Stomach (tissue), 9 donors: ENCODE measurements around the gene ACOX2. TPM values are rescaled to one million over a fixed set of nuclear protein-coding genes. Genes with fewer than 3 reads are reported as not detected.

Experiments
- DNase-seq, 2 donors: peaks; one replicate each; pipeline versions ENCODE4 v3.0.0 to v3.0.0-alpha.2; 2013 to 2019
- H3K27ac ChIP-seq, 5 donors: fragments of 200-600 bp in 4 of 5; sonication (generic) in 4 of 5; one replicate each; pipeline ENCODE4 v1.5.1; 2013 to 2019; ENCODE audit warnings: mild to moderate bottlenecking in 1 of 5, moderate library complexity in 1 of 5
- H3K27me3 ChIP-seq, 3 donors: fragments of 200-600 bp; sonication (generic); one replicate each; pipeline ENCODE4 v1.5.1; 2017 to 2019; ENCODE audit warnings: mixed run types in 1 of 3
- H3K36me3 ChIP-seq, 4 donors: fragments of 200-600 bp; sonication (generic); 1 replicate in 3 of 4; 2 replicates in 1 of 4; pipeline ENCODE4 v1.5.1; 2016 to 2019
- H3K4me1 ChIP-seq, 4 donors: fragments of 200-600 bp; sonication (generic); one replicate each; pipeline ENCODE4 v1.5.1; 2016 to 2019
- H3K4me3 ChIP-seq, 4 donors: fragments of 200-600 bp; sonication (generic) in 3 of 4; one replicate each; pipeline ENCODE4 v1.5.1; 2016 to 2019; ENCODE audit warnings: mild to moderate bottlenecking in 1 of 4
- H3K9me3 ChIP-seq, 4 donors: fragments of 200-600 bp; sonication (generic); one replicate each; pipeline ENCODE4 v1.5.1; 2016 to 2019
- EP300 ChIP-seq: sonication (generic); formaldehyde crosslinking; IDR thresholded peaks from one replicate; pipeline ENCODE4 v1.6.1; 2017; ENCODE audit warnings: antibody characterized with exemption
- POLR2A ChIP-seq, 4 donors: fragments of 450-650 bp; IDR thresholded peaks; one replicate each; pipeline ENCODE4 v1.6.1; 2016; ENCODE audit warnings: antibody characterized with exemption in 4 of 4, control low read depth in 2 of 4, mild to moderate bottlenecking in 1 of 4, moderate library complexity in 1 of 4
- POLR2AphosphoS5 ChIP-seq, 3 donors: sonication (generic); formaldehyde crosslinking; IDR thresholded peaks; one replicate each; pipeline ENCODE4 v1.6.1; 2016; ENCODE audit warnings: antibody characterized with exemption in 3 of 3
- WGBS, 5 donors: extraction: QIAGEN DNeasy Blood & Tissue Kit in 3 of 5; methylation state at CpG; one replicate each; pipeline versions ENCODE4 v1.1.5 to v1.1.7; 2013 to 2018; 5-methylcytosine and 5-hydroxymethylcytosine counted together
- intact Hi-C: fragments of 100-400 bp; cut with DNase I; formaldehyde crosslinking; loops from one replicate; pipeline ENCODE4 v1.15.1; 2023; ENCODE audit warnings: low total_unique reads
- polyA plus RNA-seq, 3 donors: library from polyadenylated mRNA; stranded (reverse); fragments of 200-250 nt; gene quantifications; one replicate each; pipeline ENCODE4 v1.2.3, GENCODE V29; 2013
- total RNA-seq, 5 donors: library from RNA; depleted of rRNA; stranded (reverse); fragments of >200 nt; gene quantifications; one replicate each; pipeline versions ENCODE4 v1.1.0 to v1.2.3, GENCODE V29; 2014 to 2016
- TF ChIP-seq, protein P1 (sequence below), 7 experiments: fragments of 450-650 bp in 4 of 7; fragments of 200-600 bp in 3 of 7; sonication (generic) in 3 of 7; IDR thresholded peaks; one replicate each; pipeline ENCODE4 v1.5.1; 2016 to 2019; ENCODE audit warnings: antibody characterized with exemption in 7 of 7, control low read depth in 2 of 7, mild to moderate bottlenecking in 1 of 7
- donor health status: healthy with polysubstance abuse.
- donor health status: Bipolar disorder and iron deficiency.
- donor health status: healthy.

The ACOX2 gene
- total and polyA plus RNA-seq, 8 donors, result 1.6 to 22.2 (median 7.5) TPM; not detected in 1

DNA sequence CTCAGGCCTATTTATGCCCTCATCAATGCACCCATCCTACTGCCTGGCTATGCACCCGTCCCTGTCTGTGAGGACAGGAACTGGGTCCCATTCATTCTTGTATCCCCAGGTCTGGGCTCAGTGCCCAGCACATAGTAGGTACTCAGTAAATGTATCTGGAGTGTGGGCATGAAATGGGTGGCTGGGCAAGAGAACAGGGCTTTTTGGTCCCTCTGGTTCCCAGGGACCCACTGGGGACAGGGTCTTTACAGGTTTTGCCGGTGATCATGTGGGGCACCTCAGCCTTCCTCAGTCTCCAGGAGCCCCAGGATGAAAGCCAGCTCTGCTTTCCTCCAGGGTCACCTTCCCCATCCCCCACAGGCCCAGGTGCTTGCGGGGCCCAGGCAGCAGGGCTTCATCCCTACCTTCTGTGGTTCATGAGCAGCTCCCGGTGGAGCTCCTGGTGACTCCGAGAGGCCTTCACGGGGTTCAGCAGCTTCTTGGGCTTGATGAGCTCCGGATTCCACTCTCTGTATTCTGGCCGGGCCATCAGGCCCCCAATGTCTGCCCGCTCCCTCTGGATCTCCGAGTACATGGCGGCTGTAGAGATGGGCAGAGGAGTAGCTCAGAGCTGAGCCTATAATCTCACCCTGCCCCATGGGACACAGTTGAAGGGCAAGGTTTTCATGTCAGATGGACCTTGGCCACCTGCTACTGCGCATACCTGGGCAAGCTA lies 32.5 kb upstream of the ACOX2 start:
- intact Hi-C loops, result loop anchor here (5.0 kb wide), 1 partner anchor 58 kb away; no protein-coding TSS in a partner anchor
- 88 to 96% (median 93%) methylated on average over 8 to 12 of the region's 12 CpGs for WGBS, 5 donors
- no peak for DNase-seq
- Histone ChIP-seq H3K27me3 (no peaks in the 10 kb centered on the region), H3K9me3 (no peaks in the 10 kb centered on the region), H3K4me1 (peaks cover 0 to 16% (median 8%) of the 10 kb centered on the region in 4 donors), H3K36me3 (peaks cover 0 to 23% (median 15%) of the 10 kb centered on the region in 4 donors), H3K4me3 (no peak overlapping the region), H3K27ac (no peak overlapping the region)
- TF ChIP-seq EP300, result no peak
- no peak for TF ChIP-seq POLR2A (IDR thresholded peaks at IDR 0.05)
- TF ChIP-seq, protein P1, sequence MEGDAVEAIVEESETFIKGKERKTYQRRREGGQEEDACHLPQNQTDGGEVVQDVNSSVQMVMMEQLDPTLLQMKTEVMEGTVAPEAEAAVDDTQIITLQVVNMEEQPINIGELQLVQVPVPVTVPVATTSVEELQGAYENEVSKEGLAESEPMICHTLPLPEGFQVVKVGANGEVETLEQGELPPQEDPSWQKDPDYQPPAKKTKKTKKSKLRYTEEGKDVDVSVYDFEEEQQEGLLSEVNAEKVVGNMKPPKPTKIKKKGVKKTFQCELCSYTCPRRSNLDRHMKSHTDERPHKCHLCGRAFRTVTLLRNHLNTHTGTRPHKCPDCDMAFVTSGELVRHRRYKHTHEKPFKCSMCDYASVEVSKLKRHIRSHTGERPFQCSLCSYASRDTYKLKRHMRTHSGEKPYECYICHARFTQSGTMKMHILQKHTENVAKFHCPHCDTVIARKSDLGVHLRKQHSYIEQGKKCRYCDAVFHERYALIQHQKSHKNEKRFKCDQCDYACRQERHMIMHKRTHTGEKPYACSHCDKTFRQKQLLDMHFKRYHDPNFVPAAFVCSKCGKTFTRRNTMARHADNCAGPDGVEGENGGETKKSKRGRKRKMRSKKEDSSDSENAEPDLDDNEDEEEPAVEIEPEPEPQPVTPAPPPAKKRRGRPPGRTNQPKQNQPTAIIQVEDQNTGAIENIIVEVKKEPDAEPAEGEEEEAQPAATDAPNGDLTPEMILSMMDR (IDR thresholded peaks at IDR 0.05), result no peak
- no peak for TF ChIP-seq POLR2AphosphoS5 (IDR thresholded peaks at IDR 0.05)

DNA sequence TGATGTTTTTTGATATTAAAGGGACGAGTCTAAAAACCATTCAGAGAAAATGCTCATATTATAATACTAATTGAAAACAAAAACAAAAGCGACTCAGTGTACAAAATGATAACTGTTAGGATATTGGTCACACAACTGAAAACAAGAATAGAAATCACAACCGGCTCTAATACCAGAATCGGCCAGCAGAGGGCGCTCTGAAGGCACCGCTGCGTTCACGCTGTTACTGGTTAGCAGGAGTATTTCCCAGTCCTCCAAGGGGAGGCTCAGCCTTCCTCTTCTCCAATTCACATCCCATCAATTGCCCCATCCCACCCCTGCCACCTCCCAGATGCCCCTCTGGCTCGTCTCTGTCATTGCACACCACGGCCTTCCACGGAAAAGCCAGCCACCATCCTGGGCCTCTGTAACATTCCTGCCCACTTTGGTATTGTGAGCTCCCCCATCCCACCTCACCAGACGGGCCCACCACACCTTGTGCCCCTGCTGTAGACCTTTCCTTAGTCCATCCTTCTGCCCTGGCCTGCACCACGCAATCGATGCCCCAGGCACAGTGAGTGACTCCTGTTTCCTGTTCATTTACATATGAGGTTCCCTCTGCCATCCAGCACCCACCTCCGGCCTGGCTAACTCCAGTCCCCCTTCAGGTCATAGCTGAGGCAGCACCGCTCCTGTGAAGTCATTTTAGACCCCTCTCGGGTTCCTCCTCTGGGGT lies 31.7 kb upstream of the ACOX2 start:
- Histone ChIP-seq H3K4me1 (peaks cover 0 to 11% (median 2%) of the 10 kb centered on the region in 4 donors), H3K27me3 (no peaks in the 10 kb centered on the region), H3K36me3 (peaks cover 0 to 30% (median 18%) of the 10 kb centered on the region in 4 donors), H3K27ac (no peak overlapping the region), H3K9me3 (no peaks in the 10 kb centered on the region), H3K4me3 (no peak overlapping the region)
- WGBS, 5 donors, result 29 to 32% (median 31%) methylated on average over 17 of the region's 17 CpGs
- TF ChIP-seq POLR2AphosphoS5 (IDR thresholded peaks at IDR 0.05) (peak in 1 of 3 donors; percentile 29), POLR2A (IDR thresholded peaks at IDR 0.05) (no peak), EP300 (no peak)
- TF ChIP-seq, protein P1 (IDR thresholded peaks at IDR 0.05), result peak in 6 of 7 experiments; percentile 31 to 94 (median 91)
- DNase-seq, result peak; percentile 83 to 88
- intact Hi-C loops, result no loop called here

DNA sequence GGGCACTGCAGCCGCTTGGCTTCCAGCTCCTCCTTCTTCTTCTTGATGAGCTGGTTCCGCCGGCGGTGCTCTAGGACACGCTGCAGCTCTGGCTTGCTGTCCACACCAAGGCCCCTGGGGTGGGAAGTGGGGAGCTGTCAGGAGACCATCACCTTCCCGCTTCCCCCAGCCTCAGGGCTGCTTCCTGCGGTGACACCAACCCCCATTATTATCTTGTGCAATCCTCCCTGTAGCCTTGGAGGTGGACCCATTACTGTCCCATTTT lies 30.2 kb upstream of the ACOX2 start:
- H3K36me3 ChIP-seq, result peaks cover 0 to 43% (median 18%) of the 10 kb centered on the region in 4 donors
- no peak for DNase-seq
- no peak overlapping the region for H3K4me3 ChIP-seq
- intact Hi-C loops, result no loop called here
- H3K4me1 ChIP-seq, result peaks cover 0 to 4% (median 0%) of the 10 kb centered on the region in 4 donors
- no peaks in the 10 kb centered on the region for H3K27me3 ChIP-seq
- no peak for TF ChIP-seq EP300
- no peaks in the 10 kb centered on the region for H3K9me3 ChIP-seq
- WGBS, 5 donors, result 88 to 94% (median 91%) methylated on average over 7 of the region's 7 CpGs
- H3K27ac ChIP-seq, result no peak overlapping the region

DNA sequence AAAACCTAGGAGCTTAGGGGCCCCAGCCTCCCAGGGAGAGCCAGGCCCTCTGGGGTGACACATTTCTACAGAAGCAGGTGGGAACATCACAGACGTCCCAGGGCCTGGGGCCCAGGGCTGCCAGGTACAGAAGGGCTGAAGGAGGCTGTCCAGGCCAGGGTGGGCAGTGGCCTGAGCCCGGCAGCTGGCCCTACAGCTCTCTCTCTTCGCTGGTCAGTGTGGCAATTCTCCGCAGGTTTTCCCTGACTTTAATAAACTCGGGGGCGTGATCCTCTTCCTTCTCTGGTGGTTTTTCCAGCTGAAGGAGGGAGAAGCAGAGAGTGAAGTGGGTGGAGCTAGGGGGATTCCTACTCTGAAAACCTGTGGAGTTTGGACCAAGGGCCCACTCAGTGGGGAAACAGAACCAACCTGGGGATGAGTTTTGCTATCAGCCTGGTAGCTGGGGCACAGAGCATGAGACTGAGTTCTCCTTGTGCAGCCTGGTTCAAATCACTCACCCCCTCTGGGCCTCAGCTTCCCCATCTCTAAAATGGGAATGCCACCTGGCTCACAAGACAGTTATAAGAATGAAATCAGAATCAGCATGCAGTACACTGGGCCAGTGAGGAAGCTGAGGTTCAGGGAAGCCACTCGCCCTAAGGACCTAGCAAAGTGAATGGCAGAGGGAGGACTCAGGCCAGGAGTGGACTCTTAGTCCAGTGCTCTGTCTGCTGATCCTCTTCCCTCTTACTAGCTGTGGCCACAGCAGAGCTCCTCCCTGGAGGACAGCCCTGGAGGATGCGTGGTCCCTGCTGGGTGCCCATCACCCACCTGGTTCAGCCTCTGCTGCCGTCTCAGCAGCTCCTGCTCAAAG lies 29.6 kb upstream of the ACOX2 start:
- H3K27ac ChIP-seq, result no peak overlapping the region
- no peak overlapping the region for H3K4me3 ChIP-seq
- peaks cover 0 to 43% (median 18%) of the 10 kb centered on the region in 4 donors for H3K36me3 ChIP-seq
- peaks cover 0 to 4% (median 0%) of the 10 kb centered on the region in 4 donors for H3K4me1 ChIP-seq
- H3K9me3 ChIP-seq, result no peaks in the 10 kb centered on the region
- 79 to 86% (median 86%) methylated on average over 8 to 9 of the region's 9 CpGs for WGBS, 5 donors
- intact Hi-C loops, result no loop called here
- DNase-seq, result no peak
- H3K27me3 ChIP-seq, result no peaks in the 10 kb centered on the region
- TF ChIP-seq POLR2AphosphoS5 (IDR thresholded peaks at IDR 0.05), result no peak
- TF ChIP-seq EP300, result no peak
- TF ChIP-seq POLR2A (IDR thresholded peaks at IDR 0.05), result no peak
- TF ChIP-seq, protein P1 (IDR thresholded peaks at IDR 0.05), result no peak
